ENCODE data around the gene EIF4EBP2. TPM values are rescaled to one million over a fixed set of nuclear protein-coding genes. Genes with fewer than 3 reads are reported as not detected.

The EIF4EBP2 gene
- polyA plus RNA-seq, 2 of the 4 experiments (the other 2 are of a cell fraction): 13.0 to 15.4 TPM

DNA sequence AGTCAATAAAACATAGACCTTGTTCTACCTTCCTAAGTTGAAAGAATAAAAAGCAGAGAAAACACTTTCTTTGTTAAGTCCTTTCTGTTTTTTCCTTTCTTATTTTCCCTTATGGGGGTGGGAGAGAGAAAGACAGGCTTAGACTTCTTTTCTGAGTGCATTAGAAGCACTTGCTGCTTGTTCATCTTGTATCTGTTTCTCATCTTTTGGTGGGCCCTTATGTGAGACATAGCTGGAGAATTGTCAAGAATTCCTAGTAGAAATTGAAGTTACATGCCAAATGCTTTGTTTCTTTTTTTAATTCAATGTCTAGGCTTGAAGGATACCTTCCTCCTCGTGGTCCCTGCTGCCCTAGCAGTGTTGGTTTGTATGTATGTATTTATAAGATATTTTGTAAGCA is 6.7 kb downstream of the EIF4EBP2 start:
- 94% methylated on average over 1 of the region's 1 CpG for WGBS (ENCODE audit: missing lambda C conversion rate)
- no peak overlapping the region for H3K4me2 ChIP-seq
- H3K27ac ChIP-seq: no peak overlapping the region
- DNase-seq (ENCODE audit: low read depth in 1 of 2, low spot score in 1 of 2) (no peak), ATAC-seq (no peak), FAIRE-seq (no peak)
- CTCF ChIA-PET: interaction anchor here (1.1 kb wide), 1 partner anchor 515 kb away, joined by 3 read pairs; no protein-coding TSS in a partner anchor
- no peak overlapping the region for H3K4me3 ChIP-seq
- TF ChIP-seq, protein P1, sequence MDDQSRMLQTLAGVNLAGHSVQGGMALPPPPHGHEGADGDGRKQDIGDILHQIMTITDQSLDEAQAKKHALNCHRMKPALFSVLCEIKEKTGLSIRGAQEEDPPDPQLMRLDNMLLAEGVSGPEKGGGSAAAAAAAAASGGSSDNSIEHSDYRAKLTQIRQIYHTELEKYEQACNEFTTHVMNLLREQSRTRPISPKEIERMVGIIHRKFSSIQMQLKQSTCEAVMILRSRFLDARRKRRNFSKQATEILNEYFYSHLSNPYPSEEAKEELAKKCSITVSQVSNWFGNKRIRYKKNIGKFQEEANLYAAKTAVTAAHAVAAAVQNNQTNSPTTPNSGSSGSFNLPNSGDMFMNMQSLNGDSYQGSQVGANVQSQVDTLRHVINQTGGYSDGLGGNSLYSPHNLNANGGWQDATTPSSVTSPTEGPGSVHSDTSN (IDR thresholded peaks at IDR 0.05): no peak
- no peak for TF ChIP-seq ESRRA (IDR thresholded peaks at IDR 0.05; ENCODE audit: borderline replicate concordance, low read length)
- TF ChIP-seq, protein P2, sequence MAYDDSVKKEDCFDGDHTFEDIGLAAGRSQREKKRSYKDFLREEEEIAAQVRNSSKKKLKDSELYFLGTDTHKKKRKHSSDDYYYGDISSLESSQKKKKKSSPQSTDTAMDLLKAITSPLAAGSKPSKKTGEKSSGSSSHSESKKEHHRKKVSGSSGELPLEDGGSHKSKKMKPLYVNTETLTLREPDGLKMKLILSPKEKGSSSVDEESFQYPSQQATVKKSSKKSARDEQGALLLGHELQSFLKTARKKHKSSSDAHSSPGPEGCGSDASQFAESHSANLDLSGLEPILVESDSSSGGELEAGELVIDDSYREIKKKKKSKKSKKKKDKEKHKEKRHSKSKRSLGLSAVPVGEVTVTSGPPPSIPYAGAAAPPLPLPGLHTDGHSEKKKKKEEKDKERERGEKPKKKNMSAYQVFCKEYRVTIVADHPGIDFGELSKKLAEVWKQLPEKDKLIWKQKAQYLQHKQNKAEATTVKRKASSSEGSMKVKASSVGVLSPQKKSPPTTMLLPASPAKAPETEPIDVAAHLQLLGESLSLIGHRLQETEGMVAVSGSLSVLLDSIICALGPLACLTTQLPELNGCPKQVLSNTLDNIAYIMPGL (CRISPR knock-in tag; IDR thresholded peaks at IDR 0.05; ENCODE audit: borderline replicate concordance): no peak
- TF ChIP-seq ZFP36 (IDR thresholded peaks at IDR 0.05; ENCODE audit: borderline replicate concordance, partially characterized antibody): no peak
- TF ChIP-seq ZNF302 (CRISPR knock-in tag; IDR thresholded peaks at IDR 0.05): no peak
- TF ChIP-seq CBX2 (IDR thresholded peaks at IDR 0.05; ENCODE audit: borderline replicate concordance, low read depth): no peak
- no peak for TF ChIP-seq HOXA7 (CRISPR knock-in tag; IDR thresholded peaks at IDR 0.05)
- no peak for TF ChIP-seq BHLHE40 (IDR thresholded peaks at IDR 0.05; ENCODE audit: low read depth, low read length)
- no peak for TF ChIP-seq JUNB (IDR thresholded peaks at IDR 0.05)
- TF ChIP-seq, protein P3, sequence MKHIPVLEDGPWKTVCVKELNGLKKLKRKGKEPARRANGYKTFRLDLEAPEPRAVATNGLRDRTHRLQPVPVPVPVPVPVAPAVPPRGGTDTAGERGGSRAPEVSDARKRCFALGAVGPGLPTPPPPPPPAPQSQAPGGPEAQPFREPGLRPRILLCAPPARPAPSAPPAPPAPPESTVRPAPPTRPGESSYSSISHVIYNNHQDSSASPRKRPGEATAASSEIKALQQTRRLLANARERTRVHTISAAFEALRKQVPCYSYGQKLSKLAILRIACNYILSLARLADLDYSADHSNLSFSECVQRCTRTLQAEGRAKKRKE (CRISPR knock-in tag; IDR thresholded peaks at IDR 0.05; ENCODE audit: low read depth): no peak
- no peak for TF ChIP-seq RARB (CRISPR knock-in tag; IDR thresholded peaks at IDR 0.05)
- no peaks in the 10 kb centered on the region for H3K9me3 ChIP-seq
- POLR2A ChIA-PET: no interaction called here
- peaks cover 10% of the 10 kb centered on the region for H3K4me1 ChIP-seq

DNA sequence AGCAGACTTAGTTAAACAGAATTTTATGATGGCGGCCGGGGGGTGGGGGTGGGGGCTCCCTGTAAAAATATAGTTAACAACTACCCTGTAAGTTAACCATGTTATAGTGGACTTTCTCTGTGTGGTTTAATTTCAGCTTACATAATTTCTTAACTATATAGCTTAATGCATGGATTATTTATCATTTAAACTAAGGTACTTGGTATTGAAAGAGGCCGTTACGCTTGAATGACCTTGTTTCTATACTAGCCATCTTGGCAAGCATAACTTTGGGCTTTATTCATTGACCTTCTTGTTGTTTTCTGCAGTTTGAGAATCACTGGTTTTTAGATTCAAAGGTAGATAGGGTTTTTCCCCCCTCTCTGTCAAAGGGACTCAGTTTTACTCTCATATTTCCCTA is 8.4 kb downstream of the EIF4EBP2 start:
- TF ChIP-seq HOXA7 (CRISPR knock-in tag; IDR thresholded peaks at IDR 0.05) (no peak), RARB (CRISPR knock-in tag; IDR thresholded peaks at IDR 0.05) (no peak), HOXB13 (CRISPR knock-in tag; IDR thresholded peaks at IDR 0.05; ENCODE audit: low read depth) (no peak), MAFK (IDR thresholded peaks at IDR 0.05; ENCODE audit: partially characterized antibody) (no peak), JUN (IDR thresholded peaks at IDR 0.05) (no peak), POLR2A (IDR thresholded peaks at IDR 0.05; ENCODE audit: low read length) (no peak), FOSL2 (IDR thresholded peaks at IDR 0.05) (no peak), FOSL2 (CRISPR knock-in tag; IDR thresholded peaks at IDR 0.05) (no peak), CBX8 (IDR thresholded peaks at IDR 0.05) (no peak), CHD4 (IDR thresholded peaks at IDR 0.05; ENCODE audit: borderline replicate concordance) (no peak), KDM1A (IDR thresholded peaks at IDR 0.05; ENCODE audit: low read depth) (no peak)
- TF ChIP-seq, protein P4, sequence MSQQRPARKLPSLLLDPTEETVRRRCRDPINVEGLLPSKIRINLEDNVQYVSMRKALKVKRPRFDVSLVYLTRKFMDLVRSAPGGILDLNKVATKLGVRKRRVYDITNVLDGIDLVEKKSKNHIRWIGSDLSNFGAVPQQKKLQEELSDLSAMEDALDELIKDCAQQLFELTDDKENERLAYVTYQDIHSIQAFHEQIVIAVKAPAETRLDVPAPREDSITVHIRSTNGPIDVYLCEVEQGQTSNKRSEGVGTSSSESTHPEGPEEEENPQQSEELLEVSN (IDR thresholded peaks at IDR 0.05; ENCODE audit: borderline replicate concordance, low read depth): no peak
- TF ChIP-seq, protein P2 (CRISPR knock-in tag; IDR thresholded peaks at IDR 0.05; ENCODE audit: borderline replicate concordance): no peak
- TF ChIP-seq, protein P5, sequence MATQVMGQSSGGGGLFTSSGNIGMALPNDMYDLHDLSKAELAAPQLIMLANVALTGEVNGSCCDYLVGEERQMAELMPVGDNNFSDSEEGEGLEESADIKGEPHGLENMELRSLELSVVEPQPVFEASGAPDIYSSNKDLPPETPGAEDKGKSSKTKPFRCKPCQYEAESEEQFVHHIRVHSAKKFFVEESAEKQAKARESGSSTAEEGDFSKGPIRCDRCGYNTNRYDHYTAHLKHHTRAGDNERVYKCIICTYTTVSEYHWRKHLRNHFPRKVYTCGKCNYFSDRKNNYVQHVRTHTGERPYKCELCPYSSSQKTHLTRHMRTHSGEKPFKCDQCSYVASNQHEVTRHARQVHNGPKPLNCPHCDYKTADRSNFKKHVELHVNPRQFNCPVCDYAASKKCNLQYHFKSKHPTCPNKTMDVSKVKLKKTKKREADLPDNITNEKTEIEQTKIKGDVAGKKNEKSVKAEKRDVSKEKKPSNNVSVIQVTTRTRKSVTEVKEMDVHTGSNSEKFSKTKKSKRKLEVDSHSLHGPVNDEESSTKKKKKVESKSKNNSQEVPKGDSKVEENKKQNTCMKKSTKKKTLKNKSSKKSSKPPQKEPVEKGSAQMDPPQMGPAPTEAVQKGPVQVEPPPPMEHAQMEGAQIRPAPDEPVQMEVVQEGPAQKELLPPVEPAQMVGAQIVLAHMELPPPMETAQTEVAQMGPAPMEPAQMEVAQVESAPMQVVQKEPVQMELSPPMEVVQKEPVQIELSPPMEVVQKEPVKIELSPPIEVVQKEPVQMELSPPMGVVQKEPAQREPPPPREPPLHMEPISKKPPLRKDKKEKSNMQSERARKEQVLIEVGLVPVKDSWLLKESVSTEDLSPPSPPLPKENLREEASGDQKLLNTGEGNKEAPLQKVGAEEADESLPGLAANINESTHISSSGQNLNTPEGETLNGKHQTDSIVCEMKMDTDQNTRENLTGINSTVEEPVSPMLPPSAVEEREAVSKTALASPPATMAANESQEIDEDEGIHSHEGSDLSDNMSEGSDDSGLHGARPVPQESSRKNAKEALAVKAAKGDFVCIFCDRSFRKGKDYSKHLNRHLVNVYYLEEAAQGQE (IDR thresholded peaks at IDR 0.05): no peak
- TF ChIP-seq, protein P6, sequence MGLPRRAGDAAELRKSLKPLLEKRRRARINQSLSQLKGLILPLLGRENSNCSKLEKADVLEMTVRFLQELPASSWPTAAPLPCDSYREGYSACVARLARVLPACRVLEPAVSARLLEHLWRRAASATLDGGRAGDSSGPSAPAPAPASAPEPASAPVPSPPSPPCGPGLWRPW (IDR thresholded peaks at IDR 0.05): no peak
- TF ChIP-seq, protein P7, sequence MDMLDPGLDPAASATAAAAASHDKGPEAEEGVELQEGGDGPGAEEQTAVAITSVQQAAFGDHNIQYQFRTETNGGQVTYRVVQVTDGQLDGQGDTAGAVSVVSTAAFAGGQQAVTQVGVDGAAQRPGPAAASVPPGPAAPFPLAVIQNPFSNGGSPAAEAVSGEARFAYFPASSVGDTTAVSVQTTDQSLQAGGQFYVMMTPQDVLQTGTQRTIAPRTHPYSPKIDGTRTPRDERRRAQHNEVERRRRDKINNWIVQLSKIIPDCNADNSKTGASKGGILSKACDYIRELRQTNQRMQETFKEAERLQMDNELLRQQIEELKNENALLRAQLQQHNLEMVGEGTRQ (IDR thresholded peaks at IDR 0.05): no peak
- Histone ChIP-seq H3K4me2 (no peak overlapping the region), H3K4me3 (no peak overlapping the region), H3K4me1 (peaks cover 2% of the 10 kb centered on the region; the same call in 2 of the 3 replicates), H3K27ac (no peak overlapping the region), H3K9me3 (no peaks in the 10 kb centered on the region)
- WGBS (ENCODE audit: missing lambda C conversion rate): 92% methylated on average over 4 of the region's 4 CpGs
- FAIRE-seq (no peak), DNase-seq (ENCODE audit: low read depth in 1 of 2, low spot score in 1 of 2) (no peak), ATAC-seq (no peak)
- POLR2A ChIA-PET: interaction anchor here (1.3 kb wide), 1 partner anchor 9 kb away, joined by 3 read pairs; the partner anchor contains the start of gene EIF4EBP2
- CTCF ChIA-PET: interaction anchor here (1.0 kb wide), 1 partner anchor 25 kb away, joined by 3 read pairs; no protein-coding TSS in a partner anchor
